ENCODE measurements around the gene SHISA9. TPM values are rescaled to one million over a fixed set of nuclear protein-coding genes. Genes with fewer than 3 reads are reported as not detected.

SHISA9 gene
- total RNA-seq, 2 donors from 2014 or later = 1.8 to 4.6 TPM

DNA sequence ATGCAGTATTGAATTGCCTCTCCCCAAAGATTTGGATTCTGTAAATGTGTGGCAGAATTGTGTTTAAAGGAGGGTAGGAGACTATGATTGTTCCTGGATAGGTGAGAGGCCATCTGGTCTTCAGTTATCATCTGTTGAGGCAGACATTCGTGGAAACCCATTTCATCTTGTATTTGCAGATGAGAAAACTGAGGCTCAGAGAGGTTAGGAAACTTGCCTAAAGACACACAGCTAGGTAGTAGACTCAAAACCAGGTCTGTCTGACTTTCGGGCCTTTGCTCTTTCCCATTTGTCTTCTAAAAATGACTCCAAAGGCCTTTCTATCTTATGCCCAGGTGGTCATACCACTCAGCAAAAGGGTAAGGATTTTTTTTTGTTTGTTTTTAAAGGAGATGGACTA, 210.3 kb downstream of the SHISA9 start:
- H3K4me3 ChIP-seq = no peak overlapping the region
- DNase-seq (no peak), ATAC-seq (no peak)
- intact Hi-C loops (cut with DNase I) = no loop called here
- no peaks in the 10 kb centered on the region for H3K9me3 ChIP-seq
- H3K27me3 ChIP-seq = no peaks in the 10 kb centered on the region
- no peaks in the 10 kb centered on the region for H3K36me3 ChIP-seq (replicated peaks in 1 of 2; ENCODE audit: insufficient read depth in 1 of 2, low read depth in 2 of 2)
- WGBS, 2 donors = 73 to 87% methylated on average over 2 of the region's 2 CpGs
- no peak for TF ChIP-seq CTCF (IDR thresholded peaks at IDR 0.05)
- peak overlapping the region in 1 of 4 donors; percentile 2 for H3K27ac ChIP-seq
- H3K4me1 ChIP-seq = no peaks in the 10 kb centered on the region

- intact Hi-C loops (cut with DNase I) = no loop called here
- no peak for DNase-seq
- Histone ChIP-seq H3K36me3 (replicated peaks in 1 of 2; ENCODE audit: insufficient read depth in 1 of 2, low read depth in 2 of 2) (no peaks in the 10 kb centered on the region), H3K27ac (peak overlapping the region in 3 of 4 donors; percentile 9 to 48 (median 32)), H3K9me3 (no peaks in the 10 kb centered on the region), H3K4me1 (no peaks in the 10 kb centered on the region), H3K27me3 (no peaks in the 10 kb centered on the region), H3K4me3 (no peak overlapping the region)
- WGBS, 2 donors = 59 to 68% methylated on average over 3 of the region's 3 CpGs
- no peak for ATAC-seq
- TF ChIP-seq CTCF (IDR thresholded peaks at IDR 0.05) = no peak
- no peak for TF ChIP-seq POLR2A (IDR thresholded peaks at IDR 0.05)
These were observed 212.3 kb downstream of the SHISA9 start for GRCh38 chr16:13113741-13114140.

GRCh38 chr16:13118091-13118490, 216.7 kb downstream of the SHISA9 start:
- WGBS, 2 donors = 97 to 98% methylated on average over 5 of the region's 5 CpGs

GRCh38 chr16:13120091-13120490, 218.7 kb downstream of the SHISA9 start:
- ATAC-seq (no peak), DNase-seq (no peak)
- no peaks in the 10 kb centered on the region for H3K9me3 ChIP-seq
- H3K4me3 ChIP-seq = no peak overlapping the region
- no peak overlapping the region for H3K27ac ChIP-seq
- WGBS, 2 donors = 45 to 47% methylated on average over 6 of the region's 6 CpGs
- intact Hi-C loops (cut with DNase I) = no loop called here
- no peaks in the 10 kb centered on the region for H3K4me1 ChIP-seq
- TF ChIP-seq CTCF (IDR thresholded peaks at IDR 0.05) (no peak), POLR2A (IDR thresholded peaks at IDR 0.05) (no peak)
- no peaks in the 10 kb centered on the region for H3K27me3 ChIP-seq
- no peaks in the 10 kb centered on the region for H3K36me3 ChIP-seq (replicated peaks in 1 of 2; ENCODE audit: insufficient read depth in 1 of 2, low read depth in 2 of 2)

More at GRCh38 chr16:13118091-13118490, 216.7 kb downstream of the SHISA9 start:
- H3K36me3 ChIP-seq (replicated peaks in 1 of 2; ENCODE audit: insufficient read depth in 1 of 2, low read depth in 2 of 2) = no peaks in the 10 kb centered on the region
- ATAC-seq (no peak), DNase-seq (no peak)
- no peaks in the 10 kb centered on the region for H3K9me3 ChIP-seq
- H3K4me1 ChIP-seq = no peaks in the 10 kb centered on the region
- no peak for TF ChIP-seq CTCF (IDR thresholded peaks at IDR 0.05)
- no peak for TF ChIP-seq POLR2A (IDR thresholded peaks at IDR 0.05)
- no peak overlapping the region for H3K27ac ChIP-seq
- intact Hi-C loops (cut with DNase I) = no loop called here
- H3K4me3 ChIP-seq = no peak overlapping the region
- H3K27me3 ChIP-seq = no peaks in the 10 kb centered on the region

DNA sequence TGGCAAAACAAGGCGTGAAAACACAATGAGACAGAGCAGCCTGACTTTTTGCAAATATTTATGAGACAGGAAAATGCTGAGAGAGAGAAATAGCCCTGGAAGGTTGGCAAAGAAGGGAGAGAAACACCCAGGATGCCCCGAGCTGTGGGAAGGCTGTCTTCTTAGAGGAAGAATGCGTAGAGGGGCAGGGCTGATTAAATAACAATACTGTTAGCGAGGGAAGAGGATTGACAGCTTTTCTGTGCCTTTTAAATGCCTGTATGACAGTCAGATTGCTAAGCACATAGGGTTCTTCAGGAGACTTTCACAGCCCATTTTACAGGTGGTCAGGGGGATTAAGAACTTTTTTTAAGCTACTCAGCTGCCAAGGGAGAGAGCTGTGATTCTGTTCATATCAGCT, 219.2 kb downstream of the SHISA9 start:
- no peaks in the 10 kb centered on the region for H3K27me3 ChIP-seq
- intact Hi-C loops (cut with DNase I) = no loop called here
- DNase-seq (no peak), ATAC-seq (no peak)
- WGBS, 2 donors = 58 to 70% methylated on average over 4 of the region's 4 CpGs
- TF ChIP-seq POLR2A (IDR thresholded peaks at IDR 0.05) (no peak), CTCF (IDR thresholded peaks at IDR 0.05) (no peak)
- no peaks in the 10 kb centered on the region for H3K9me3 ChIP-seq
- H3K4me1 ChIP-seq = no peaks in the 10 kb centered on the region
- H3K4me3 ChIP-seq = no peak overlapping the region
- no peak overlapping the region for H3K27ac ChIP-seq
- H3K36me3 ChIP-seq (replicated peaks in 1 of 2; ENCODE audit: insufficient read depth in 1 of 2, low read depth in 2 of 2) = no peaks in the 10 kb centered on the region
